HG02610 (cell line): ENCODE measurements around the gene PSPH.
A peak's percentile ranks its signal among the peaks of the same experiment; 100 is the strongest.
"Not testable (repeated sequence)": the region's sequence is repeated elsewhere in the genome, so short reads cannot be mapped to it uniquely, and the experiment has no call there.

Experiments used
- ATAC-seq: cut with Tn5 transposase; IDR thresholded peaks from one replicate; pipeline ENCODE4 v1.9.1; 2021; ENCODE audit warnings: mild to moderate bottlenecking, moderate library complexity; ENCODE audit not compliant: unreplicated experiment

Gene PSPH

GRCh38 chr7:56051339-56052191 is at the start of gene PSPH, which contains the start of gene CCT6A:
Gene PSPH (minus strand): TSS chr7:56051444. CDS start chr7:56021212, 30,232 bp downstream.
Gene CCT6A (plus strand): TSS chr7:56051765. CDS start chr7:56051849, 84 bp downstream.
- ATAC-seq, result peak; percentile 96

- ATAC-seq, result no peak
Observed at GRCh38 chr7:56099653-56100052, 48.4 kb upstream of the PSPH start.

- not testable (repeated sequence) for ATAC-seq
Observed at GRCh38 chr7:56098187-56099008, 47.2 kb upstream of the PSPH start.

GRCh38 chr7:56097700-56098099 is 46.5 kb upstream of the PSPH start:
- ATAC-seq, result no peak

- ATAC-seq, result no peak
Observed at GRCh38 chr7:56092789-56093531, 41.7 kb upstream of the PSPH start, which contains the start of gene PHKG1. Gene PHKG1 (minus strand): TSS chr7:56092952. CDS start chr7:56088941, 4,011 bp downstream.

GRCh38 chr7:56092388-56092787 is 41.1 kb upstream of the PSPH start:
- not testable (repeated sequence) for ATAC-seq

- no peak for ATAC-seq
Observed at GRCh38 chr7:56091591-56091990, 40.3 kb upstream of the PSPH start.

GRCh38 chr7:56087445-56087844 is 36.2 kb upstream of the PSPH start:
- ATAC-seq, result no peak

- no peak for ATAC-seq
Observed at GRCh38 chr7:56086761-56087160, 35.5 kb upstream of the PSPH start.

GRCh38 chr7:56083150-56083785 is 32.0 kb upstream of the PSPH start:
- ATAC-seq, result no peak

GRCh38 chr7:56081626-56082340 is 30.5 kb upstream of the PSPH start:
- ATAC-seq, result no peak

- ATAC-seq, result not testable (repeated sequence)
Observed at GRCh38 chr7:56080726-56081435, 29.6 kb upstream of the PSPH start.

- no peak for ATAC-seq
Observed at GRCh38 chr7:56079450-56080185, 28.4 kb upstream of the PSPH start.

GRCh38 chr7:56078196-56078595 is 27.0 kb upstream of the PSPH start:
- ATAC-seq, result no peak

GRCh38 chr7:56077681-56078080 is 26.4 kb upstream of the PSPH start:
- ATAC-seq, result no peak

GRCh38 chr7:56074371-56074791 is 23.1 kb upstream of the PSPH start:
- peak; percentile 86 for ATAC-seq

- not testable (repeated sequence) for ATAC-seq
Observed at GRCh38 chr7:56066376-56066775, 15.1 kb upstream of the PSPH start.

GRCh38 chr7:56063882-56064625 is 12.8 kb upstream of the PSPH start, which contains the start of gene SUMF2:
Gene SUMF2 (plus strand): TSS chr7:56064286. CDS start chr7:56064312, 26 bp downstream.
- peak; percentile 90 for ATAC-seq
